ENCODE data around the gene TLCD1. TPM values are rescaled to one million over a fixed set of nuclear protein-coding genes. Genes with fewer than 3 reads are reported as not detected.

Gene TLCD1
- total and polyA plus RNA-seq, 2 of the 8 experiments (the other 6 are each of a cell fraction or from before 2014, with no cell fraction given): 40.7 to 128 TPM

DNA sequence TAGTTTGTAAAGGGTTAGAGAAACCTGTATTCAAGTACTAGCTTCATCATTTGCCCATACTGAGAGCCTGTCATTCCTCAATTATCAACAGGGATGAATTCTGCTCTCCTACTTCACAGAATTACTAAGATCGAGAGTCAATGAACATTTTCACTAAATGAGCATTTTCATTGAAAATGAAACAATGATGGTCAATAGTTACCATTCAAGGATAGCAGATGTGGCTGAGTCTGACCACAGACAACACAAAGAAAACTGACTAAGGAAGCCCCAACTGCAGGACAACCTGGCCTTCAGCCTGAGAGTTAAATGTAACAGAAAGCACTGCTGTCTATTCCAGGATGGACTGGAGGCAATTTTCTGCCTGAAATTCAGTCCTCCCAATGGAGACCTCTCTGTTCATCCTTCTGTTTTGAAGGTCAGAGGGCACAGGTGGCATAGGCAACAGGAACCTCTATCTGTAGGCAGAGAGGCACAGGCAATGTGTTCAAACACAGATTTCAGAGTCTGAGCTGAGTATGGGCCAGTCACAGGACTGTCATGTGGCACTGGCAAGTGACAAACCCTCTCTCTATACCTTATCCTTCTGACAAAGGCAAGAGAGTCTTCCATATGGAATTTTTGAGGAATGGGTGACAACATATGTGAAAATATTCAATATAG is 37.2 kb upstream of the TLCD1 start (continued):
- TF ChIP-seq EP300 (IDR thresholded peaks at IDR 0.05; ENCODE audit: borderline replicate concordance in 1 of 2, low read depth in 2 of 2, low read length in 2 of 2) (no peak), TAF7 (optimal IDR thresholded peaks at IDR 0.05; ENCODE audit: borderline replicate concordance, low read depth, low read length) (no peak), PHF8 (conservative IDR thresholded peaks at IDR 0.05; ENCODE audit: low read depth, low read length) (no peak), EZH2 (IDR thresholded peaks at IDR 0.05; ENCODE audit: low read depth, low read length, severe bottlenecking) (no peak)
